ENCODE measurements around the gene MCMBP. TPM values are rescaled to one million over a fixed set of nuclear protein-coding genes. Genes with fewer than 3 reads are reported as not detected.
"Not testable (repeated sequence)": the region's sequence is repeated elsewhere in the genome, so short reads cannot be mapped to it uniquely, and the experiment has no call there.

Gene MCMBP
- total RNA-seq, 1 donor from 2014 or later: 53.0 TPM

DNA sequence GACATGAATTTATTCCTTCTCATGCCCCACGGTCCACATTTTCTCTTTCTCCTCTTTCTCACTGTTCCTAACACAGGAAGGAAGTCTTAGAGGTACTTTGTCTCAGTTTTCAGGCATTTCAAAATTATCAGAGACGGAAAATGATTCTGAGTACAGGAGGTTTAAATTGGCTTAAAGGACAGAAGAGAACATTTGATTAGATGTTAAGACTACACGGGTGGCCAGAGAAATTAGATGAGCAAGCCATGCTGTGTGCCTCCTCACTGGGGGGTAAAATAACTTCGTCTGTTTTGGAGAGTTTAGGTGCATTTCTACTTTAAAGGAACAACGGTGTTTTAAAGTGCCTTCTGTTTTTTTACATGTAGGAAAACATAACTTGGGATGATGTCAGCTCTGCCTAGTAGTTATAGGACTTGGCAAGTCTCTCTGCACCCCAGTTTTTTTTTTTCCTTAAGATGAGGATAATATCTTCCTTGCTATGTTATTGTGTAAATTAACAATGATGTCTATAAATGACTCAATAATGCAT lies 66.9 kb downstream of the MCMBP start:
- H3K4me3 ChIP-seq: no peak overlapping the region
- no peaks in the 10 kb centered on the region for H3K9me3 ChIP-seq
- DNase-seq (ENCODE audit: extremely low spot score in 2 of 2): no peak
- H3K27ac ChIP-seq: no peak overlapping the region
- no peak for TF ChIP-seq POLR2A (IDR thresholded peaks at IDR 0.05)
- no peak for TF ChIP-seq POLR2AphosphoS5 (IDR thresholded peaks at IDR 0.05; ENCODE audit: insufficient read depth in 1 of 2, low read depth in 1 of 2)
- TF ChIP-seq, protein P1, sequence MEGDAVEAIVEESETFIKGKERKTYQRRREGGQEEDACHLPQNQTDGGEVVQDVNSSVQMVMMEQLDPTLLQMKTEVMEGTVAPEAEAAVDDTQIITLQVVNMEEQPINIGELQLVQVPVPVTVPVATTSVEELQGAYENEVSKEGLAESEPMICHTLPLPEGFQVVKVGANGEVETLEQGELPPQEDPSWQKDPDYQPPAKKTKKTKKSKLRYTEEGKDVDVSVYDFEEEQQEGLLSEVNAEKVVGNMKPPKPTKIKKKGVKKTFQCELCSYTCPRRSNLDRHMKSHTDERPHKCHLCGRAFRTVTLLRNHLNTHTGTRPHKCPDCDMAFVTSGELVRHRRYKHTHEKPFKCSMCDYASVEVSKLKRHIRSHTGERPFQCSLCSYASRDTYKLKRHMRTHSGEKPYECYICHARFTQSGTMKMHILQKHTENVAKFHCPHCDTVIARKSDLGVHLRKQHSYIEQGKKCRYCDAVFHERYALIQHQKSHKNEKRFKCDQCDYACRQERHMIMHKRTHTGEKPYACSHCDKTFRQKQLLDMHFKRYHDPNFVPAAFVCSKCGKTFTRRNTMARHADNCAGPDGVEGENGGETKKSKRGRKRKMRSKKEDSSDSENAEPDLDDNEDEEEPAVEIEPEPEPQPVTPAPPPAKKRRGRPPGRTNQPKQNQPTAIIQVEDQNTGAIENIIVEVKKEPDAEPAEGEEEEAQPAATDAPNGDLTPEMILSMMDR (IDR thresholded peaks at IDR 0.05): no peak
- no peaks in the 10 kb centered on the region for H3K4me1 ChIP-seq
- no peaks in the 10 kb centered on the region for H3K27me3 ChIP-seq
- H3K36me3 ChIP-seq: peaks cover 0 to 11% of the 10 kb centered on the region in 2 donors
- intact Hi-C loops (cut with DNase I): no loop called here

DNA sequence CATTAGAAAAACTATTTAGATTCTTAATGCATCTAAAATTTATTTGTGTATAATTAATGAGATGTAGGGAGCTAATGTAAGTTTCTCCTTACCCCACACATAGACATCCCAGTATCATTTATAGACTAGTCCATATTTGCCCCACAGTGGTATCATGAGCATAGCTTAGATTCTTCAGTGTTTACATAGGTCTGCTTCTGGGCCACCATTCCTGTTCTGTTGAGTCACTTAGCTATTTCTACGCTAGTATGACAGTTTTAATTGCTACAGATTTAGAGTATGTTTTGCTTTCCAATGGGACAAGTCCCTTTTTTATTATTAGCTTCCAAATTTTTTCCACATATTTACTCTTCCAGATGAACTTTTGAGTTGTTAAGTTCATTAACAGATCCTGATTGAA lies 69.4 kb downstream of the MCMBP start:
- intact Hi-C loops (cut with DNase I): no loop called here
- no peak overlapping the region for H3K27ac ChIP-seq

DNA sequence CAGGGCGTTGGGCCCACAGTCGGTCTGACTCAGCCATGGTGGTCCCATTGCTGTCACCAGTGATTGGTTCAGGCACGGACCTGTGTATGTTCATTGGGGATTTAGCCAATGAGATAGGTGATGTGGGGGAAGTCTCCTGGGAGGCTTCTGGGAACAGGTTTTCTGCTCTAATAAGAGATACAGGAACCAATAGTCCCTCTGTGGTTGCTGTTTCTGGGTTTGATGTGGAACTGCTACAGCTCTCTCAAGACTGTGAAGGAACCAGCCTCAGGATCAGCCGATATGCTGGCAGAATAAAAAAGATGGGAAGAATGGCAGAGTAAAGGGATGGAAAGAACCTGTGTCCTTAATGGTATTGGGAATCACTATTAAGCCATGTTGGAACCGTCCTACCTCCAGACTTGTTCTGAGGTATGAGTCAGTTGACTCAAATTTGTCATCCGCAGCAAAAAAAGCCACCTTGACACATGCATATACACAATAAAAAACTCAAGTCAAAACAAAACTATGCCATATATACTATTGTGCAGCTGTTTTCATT lies 70.6 kb downstream of the MCMBP start:
- no peak for DNase-seq (ENCODE audit: extremely low spot score in 2 of 2)
- Histone ChIP-seq H3K4me3 (no peak overlapping the region), H3K9me3 (no peaks in the 10 kb centered on the region), H3K4me1 (no peaks in the 10 kb centered on the region), H3K27me3 (no peaks in the 10 kb centered on the region), H3K36me3 (peaks cover 0 to 14% of the 10 kb centered on the region in 2 donors), H3K27ac (no peak overlapping the region)
- TF ChIP-seq POLR2A (IDR thresholded peaks at IDR 0.05) (no peak), POLR2AphosphoS5 (IDR thresholded peaks at IDR 0.05; ENCODE audit: insufficient read depth in 1 of 2, low read depth in 1 of 2) (no peak)
- TF ChIP-seq, protein P1 (IDR thresholded peaks at IDR 0.05): no peak
- intact Hi-C loops (cut with DNase I): no loop called here

More for the DNA sequence above, 69.4 kb downstream of the MCMBP start:
- Histone ChIP-seq H3K36me3 (peaks cover 0 to 11% of the 10 kb centered on the region in 2 donors), H3K4me1 (no peaks in the 10 kb centered on the region), H3K4me3 (no peak overlapping the region), H3K27me3 (no peaks in the 10 kb centered on the region), H3K9me3 (no peaks in the 10 kb centered on the region)
- TF ChIP-seq POLR2A (IDR thresholded peaks at IDR 0.05) (no peak), POLR2AphosphoS5 (IDR thresholded peaks at IDR 0.05; ENCODE audit: insufficient read depth in 1 of 2, low read depth in 1 of 2) (no peak)
- TF ChIP-seq, protein P1 (IDR thresholded peaks at IDR 0.05): no peak
- DNase-seq (ENCODE audit: extremely low spot score in 2 of 2): no peak

DNA sequence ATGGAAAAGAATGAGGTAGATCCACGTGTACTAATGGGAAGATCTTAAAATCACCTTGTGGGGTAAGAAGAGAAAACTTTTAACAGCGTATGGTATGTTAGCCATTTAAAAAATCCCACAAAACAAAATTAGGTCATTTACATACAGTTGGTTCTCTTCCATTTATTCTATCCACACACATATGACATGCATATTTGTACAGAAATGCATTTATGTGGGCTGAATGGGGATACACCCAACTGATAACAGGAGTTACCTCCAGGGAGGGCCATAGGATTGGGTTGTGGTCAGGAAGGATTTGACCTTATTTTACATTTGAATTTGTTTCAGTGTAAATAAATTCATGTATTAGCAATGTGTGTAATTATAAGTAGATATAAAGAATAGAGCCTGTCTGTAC lies 71.5 kb downstream of the MCMBP start:
- Histone ChIP-seq H3K27ac (no peak overlapping the region), H3K4me3 (no peak overlapping the region), H3K27me3 (no peaks in the 10 kb centered on the region), H3K36me3 (peaks cover 0 to 20% of the 10 kb centered on the region in 2 donors), H3K9me3 (no peaks in the 10 kb centered on the region), H3K4me1 (no peaks in the 10 kb centered on the region)
- DNase-seq (ENCODE audit: extremely low spot score in 2 of 2): no peak
- TF ChIP-seq, protein P1 (IDR thresholded peaks at IDR 0.05): no peak
- intact Hi-C loops (cut with DNase I): no loop called here

DNA sequence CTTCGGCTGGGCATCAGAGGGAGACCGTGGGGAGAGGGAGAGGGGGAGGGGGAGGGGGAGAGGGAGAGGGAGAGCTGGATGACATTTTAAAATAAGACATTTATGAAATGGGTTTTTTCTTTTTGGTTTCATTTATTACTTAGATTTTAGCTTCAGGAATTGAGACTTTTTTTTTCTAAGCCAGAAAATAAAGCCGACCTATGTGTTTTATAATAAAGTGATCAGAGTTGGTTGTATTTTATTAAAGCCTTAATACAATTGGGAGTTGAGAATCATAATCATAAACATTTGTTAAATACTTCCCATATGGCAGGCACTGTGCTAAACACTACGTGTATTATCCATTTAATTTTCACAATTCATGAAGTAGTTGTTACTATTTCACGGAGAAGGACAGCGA lies 76.6 kb downstream of the MCMBP start:
- DNase-seq (ENCODE audit: extremely low spot score in 2 of 2): no peak
- H3K9me3 ChIP-seq: no peaks in the 10 kb centered on the region
- H3K36me3 ChIP-seq: peaks cover 0 to 9% of the 10 kb centered on the region in 2 donors
- no peak overlapping the region for H3K27ac ChIP-seq
- no peak for TF ChIP-seq POLR2A (IDR thresholded peaks at IDR 0.05)
- TF ChIP-seq, protein P1 (IDR thresholded peaks at IDR 0.05): no peak
- TF ChIP-seq POLR2AphosphoS5 (IDR thresholded peaks at IDR 0.05; ENCODE audit: insufficient read depth in 1 of 2, low read depth in 1 of 2): no peak
- intact Hi-C loops (cut with DNase I): no loop called here
- H3K27me3 ChIP-seq: no peaks in the 10 kb centered on the region
- no peak overlapping the region for H3K4me3 ChIP-seq
- H3K4me1 ChIP-seq: no peaks in the 10 kb centered on the region

DNA sequence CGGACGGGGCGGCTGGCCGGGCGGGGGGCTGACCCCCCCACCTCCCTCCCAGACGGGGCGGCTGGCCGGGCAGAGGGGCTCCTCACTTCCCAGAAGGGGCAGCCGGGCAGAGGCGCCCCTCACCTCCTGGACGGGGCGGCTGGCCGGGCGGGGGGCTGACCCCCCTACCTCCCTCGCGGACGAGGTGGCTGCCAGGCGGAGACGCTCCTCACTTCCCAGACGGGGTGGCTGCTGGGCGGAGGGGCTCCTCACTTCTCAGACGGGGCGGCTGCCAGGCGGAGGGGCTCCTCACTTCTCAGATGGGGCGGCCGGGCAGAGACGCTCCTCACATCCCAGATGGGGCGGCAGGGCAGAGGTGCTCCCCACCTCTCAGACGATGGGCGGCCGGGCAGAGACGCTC lies 77.5 kb downstream of the MCMBP start:
- H3K27me3 ChIP-seq; H3K27ac ChIP-seq; intact Hi-C loops (cut with DNase I): not testable (repeated sequence)

More for the DNA sequence above, 77.5 kb downstream of the MCMBP start:
- H3K4me1 ChIP-seq; H3K9me3 ChIP-seq; H3K4me3 ChIP-seq; H3K36me3 ChIP-seq; DNase-seq (ENCODE audit: extremely low spot score in 2 of 2): not testable (repeated sequence)

All from vagina (tissue), 2 donors.